Measurements from ENCODE around the gene IGF1.
"Not testable (repeated sequence)": the region's sequence is repeated elsewhere in the genome, so short reads cannot be mapped to it uniquely, and the experiment has no call there.

The IGF1 gene

DNA sequence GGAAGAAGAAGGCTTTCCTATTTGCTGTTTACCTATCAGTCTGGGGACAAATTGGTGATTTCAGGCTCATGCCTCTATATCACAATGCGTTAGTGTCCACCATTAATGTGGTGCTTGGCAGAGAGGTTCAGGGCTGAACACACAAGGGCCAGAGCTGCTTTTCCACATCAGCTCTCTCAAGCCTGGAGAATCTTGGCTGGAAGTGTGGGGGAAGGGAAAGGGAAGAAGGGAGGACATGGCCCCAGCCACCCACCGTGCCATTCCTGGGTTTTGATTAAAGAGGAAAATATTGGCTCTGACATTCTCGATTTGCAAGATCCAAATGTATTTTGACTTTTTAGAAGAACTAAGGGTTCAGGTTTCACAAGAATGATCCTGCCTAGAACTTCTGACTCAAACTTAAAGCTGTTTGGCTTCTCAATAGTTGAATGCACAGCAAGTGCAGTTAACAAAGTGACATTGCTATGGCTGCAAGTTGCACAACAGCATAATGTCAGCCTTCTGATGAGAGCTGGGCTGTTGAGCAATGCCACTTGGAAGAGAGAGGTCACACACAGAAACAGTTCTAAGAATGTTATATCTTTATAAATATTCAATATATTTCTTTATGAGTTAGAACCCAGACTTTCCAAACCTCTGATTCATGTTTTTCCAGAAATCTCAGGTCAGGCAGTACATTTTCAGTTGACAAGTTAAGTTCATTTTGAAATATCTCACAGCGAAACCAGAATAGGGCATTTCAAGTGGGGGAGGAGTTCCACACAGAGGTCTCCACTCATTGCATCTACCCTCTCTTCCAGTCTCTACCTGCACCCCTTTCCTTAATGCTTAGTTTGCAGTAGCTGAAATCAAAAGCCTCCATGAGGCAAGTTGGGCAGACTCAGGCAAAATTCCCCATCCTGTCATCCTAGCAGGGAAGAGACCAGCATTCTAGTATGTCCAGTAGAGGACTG lies 25.3 kb downstream of the IGF1 start:
- DNase-seq = no peak

DNA sequence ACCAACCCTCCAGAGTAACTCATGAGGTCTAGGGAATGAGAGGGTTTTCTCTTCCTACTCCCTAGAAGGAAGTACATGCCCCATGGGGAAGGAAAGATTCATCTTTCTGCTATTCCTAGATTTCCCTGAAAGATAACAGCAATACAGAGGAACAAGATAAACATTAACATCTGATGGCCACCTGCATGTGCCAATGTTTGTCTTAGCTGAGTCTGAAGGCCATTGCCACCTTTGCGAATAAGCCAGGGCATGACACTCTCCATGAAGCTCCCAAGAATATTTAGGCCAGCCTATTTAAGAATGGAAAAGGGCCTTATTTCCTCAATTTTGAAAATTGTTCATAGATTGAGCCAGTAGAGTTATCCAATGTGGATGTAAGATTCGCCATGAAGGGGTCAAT lies 26.0 kb downstream of the IGF1 start:
- no peak for DNase-seq

DNA sequence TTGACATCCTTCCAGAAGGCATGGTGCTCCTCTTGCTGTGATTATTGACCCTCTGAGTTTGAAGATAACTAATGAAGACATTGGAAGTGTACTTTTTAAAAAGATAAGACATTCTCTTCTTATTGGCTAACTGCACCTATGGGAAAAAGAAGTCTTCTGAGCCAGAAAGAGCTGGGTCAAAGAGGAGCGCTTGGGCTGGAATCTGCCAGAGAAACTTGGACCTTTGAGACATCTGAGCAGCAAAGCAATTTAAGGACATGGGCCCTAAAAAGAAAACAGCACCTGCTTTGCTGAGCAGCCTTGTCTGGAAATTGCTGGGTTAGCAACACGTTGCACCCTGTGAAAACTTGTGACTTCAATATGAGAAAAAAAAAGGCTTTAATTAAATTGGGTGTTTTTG lies 27.8 kb downstream of the IGF1 start:
- no peak for DNase-seq

DNA sequence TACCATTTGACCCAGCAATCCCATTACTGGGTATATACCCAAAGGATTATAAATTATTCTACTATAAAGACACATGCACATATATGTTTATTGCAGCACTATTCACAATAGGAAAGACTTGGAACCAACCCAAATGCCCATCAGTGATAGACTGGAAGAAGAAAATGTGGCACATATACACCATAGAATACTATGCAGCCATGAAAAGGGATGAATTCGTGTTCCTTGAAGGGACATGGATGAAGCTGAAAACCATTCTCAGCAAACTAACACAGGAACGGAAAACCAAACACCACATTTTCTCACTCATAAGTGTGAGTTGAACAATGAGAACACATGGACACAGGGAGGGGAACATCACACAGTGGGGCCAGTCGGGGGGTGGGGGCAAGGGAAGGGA lies 31.3 kb downstream of the IGF1 start:
- not testable (repeated sequence) for DNase-seq

DNA sequence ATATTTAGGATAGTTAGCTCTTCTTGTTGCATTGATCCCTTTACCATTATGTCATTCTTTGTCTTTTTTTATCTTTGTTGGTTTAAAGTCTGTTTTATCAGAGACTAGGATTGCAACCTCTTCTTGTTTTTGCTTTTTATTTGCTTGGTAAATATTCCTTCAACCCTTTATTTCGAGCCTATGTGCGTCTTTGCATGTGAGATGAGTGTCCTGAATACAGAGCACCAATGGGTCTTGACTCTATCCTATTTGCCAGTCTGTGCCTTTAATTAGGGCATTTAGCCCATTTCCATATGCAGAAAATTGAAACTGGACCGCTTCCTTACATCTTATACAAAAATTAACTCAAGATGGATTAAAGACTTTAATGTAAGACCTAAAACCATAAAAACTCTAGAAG lies 32.9 kb downstream of the IGF1 start:
- DNase-seq = not testable (repeated sequence)

DNA sequence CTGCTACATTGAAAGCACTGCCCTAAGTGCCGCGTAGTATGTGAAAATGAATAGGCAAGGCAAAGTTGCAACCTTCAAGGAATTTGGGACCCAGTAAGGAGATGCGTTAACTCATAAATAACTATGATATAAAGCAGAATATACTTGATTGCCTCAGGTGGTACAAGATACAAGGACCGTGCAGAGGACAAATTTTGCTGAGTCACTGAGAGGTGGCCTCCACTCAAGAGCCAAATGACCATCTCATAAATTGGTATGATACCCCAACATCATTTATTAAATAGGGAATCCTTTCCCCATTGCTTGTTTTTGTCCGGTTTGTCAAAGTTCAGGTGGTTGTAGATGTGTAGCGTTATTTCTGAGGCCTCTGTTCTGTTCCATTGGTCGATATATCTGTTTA lies 35.7 kb downstream of the IGF1 start:
- DNase-seq = no peak

DNA sequence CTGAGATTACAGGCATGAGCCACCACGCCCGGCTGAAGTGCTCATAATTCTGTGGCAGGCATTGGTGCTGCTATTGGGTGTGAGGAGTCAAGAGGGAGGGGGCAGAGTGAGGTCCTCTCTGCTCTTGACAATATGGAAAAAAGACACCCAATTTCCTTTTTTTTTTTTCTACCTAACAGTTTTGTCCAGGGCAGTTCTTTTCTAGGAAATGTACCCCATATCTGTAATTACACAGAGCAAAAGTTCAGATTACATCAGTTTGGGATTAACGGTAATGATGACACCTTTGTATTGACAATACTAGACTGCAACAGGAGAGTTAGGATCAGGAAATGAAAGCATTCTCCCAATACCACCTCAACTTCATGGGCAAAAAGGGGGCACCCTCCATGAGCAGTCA lies 36.3 kb downstream of the IGF1 start:
- no peak for DNase-seq

DNA sequence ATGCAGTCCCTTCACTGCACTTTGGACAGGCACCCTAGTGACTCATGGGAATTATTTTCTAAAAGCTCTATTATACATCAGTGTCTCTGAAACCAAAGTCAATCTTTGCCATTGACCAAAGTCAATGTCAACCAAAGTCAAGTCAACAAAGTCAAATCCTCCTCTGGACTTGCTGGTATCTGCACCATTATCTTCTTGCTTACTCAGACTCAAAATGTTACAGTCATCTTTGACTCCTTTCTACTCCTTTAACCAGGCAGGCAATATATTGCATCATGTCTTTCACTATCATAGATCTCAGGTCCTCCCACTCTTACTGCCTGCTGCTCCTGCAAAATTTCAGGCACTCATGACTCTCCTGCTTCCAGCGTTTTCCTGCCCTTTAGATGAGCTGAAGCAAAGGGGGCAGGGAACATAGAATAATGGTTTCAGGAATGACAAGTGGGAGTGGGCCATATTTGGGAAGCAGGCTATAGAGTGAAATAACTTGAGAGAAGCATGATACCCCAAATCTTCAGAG lies 39.2 kb downstream of the IGF1 start:
- DNase-seq = no peak

DNA sequence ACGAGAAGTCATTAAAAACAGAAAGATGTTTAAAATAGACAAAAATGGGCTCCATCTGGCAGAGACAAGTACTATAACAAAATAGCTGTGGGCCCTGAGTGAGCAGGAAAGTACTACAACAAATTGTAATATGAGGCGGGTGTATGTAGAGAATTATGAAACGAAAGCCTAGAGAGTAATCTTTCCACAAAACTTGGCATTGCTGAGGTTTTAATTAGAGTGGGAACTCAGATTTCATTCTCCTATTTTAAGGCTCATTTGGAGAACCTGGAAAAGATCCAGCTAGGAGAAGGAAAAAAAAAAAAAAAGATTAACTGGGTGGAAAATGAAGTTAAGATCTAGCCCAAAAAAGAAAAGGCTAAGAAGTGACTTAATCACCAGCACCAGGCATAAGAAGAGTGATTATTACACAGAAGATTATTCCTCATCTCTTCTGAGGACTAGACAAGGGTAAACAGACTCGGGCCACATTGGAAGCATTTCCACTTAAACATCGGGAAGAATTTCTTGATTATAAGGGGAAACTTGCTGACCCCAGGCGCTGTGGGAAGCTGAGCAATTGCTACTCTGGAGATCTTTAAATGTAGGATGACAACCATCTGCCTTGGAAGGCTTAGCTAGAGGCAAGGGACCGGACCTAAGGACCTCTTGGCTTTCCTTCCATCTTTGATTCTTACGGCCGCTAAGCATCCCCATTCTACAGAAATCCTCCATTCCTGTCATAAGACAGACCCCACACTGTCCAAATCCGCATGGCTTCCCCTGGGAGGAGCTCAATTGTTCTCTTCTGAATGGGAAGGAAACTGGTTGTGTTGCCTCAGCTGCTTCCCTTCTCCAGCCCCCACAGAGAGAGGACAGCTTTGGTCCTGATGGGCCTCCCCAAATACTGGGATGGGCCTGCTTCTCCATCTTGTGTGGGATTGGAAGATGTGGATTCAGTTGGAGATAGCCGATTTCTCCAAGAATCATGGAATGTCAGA lies 40.6 kb downstream of the IGF1 start:
- no peak for DNase-seq

DNA sequence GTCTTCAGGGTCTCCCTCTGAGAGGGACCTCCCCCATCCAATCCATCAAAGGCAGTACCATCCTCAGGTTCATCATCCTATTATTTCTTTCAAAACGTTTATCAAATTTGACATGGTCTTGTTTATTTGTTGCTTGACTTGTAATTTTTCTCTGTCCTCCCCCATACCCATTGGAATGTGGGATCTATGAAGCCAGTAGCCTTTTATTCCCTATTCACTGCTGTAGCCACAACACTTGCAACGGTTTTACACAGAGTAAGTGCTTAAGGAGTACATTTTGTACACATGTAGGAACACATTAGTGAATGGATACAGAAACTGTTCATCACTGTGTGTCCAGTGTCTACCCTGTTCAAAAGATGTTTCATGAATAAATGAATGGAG lies 41.5 kb downstream of the IGF1 start:
- no peak for DNase-seq

DNA sequence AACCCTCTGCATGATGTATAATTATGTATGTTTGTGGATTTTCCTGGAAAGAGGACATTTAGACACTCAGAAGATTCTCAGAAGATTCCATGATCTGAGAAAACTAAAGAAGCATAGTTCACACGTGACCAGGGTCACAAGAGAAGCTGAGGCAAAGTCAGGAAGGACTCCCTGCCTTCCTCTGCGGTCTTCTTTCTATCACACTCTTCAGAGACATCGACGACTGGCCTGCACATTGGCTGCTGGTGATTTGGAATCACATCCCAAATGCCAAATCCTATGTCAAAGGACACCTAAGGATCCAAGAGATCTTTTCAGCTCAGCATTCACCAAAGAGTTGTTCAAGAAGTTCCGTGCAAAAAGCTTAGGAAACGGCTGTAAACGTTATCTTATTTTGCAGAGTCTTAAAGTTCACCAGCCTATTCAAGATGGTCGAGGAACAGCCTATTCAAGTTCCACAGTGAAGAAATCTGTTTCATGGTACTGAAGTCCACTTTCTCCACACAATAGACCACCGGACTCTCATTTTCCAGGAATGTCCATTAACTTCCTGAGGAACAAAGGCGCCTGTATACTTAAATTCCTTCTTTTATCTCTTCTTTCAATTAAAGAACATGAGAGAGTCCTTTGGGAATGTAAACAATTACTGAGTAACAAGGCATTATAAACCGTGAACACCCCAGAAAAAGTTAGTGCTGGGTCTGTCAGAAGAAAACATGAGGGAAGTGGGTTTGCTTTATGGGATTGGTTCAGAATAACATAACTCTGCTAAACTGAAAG lies 42.1 kb downstream of the IGF1 start:
- DNase-seq = no peak

DNA sequence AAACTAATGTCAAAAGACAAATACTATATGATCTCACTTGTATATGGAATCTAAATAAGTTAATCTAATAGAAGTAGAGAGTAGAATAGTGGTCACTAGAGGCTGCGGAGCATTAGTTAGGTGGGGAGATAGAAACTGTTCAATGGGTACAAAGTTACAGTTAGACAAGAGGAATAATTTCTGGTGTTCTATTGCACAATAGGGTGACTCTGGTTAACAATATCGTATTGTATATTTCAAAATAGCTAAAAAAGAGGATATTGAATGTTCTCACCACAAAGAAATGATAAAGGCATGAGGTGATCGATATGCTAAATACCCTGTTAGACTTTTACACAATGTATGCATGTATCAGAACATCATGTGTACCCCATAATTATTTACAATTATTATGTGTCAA lies 42.9 kb downstream of the IGF1 start:
- DNase-seq = no peak

DNA sequence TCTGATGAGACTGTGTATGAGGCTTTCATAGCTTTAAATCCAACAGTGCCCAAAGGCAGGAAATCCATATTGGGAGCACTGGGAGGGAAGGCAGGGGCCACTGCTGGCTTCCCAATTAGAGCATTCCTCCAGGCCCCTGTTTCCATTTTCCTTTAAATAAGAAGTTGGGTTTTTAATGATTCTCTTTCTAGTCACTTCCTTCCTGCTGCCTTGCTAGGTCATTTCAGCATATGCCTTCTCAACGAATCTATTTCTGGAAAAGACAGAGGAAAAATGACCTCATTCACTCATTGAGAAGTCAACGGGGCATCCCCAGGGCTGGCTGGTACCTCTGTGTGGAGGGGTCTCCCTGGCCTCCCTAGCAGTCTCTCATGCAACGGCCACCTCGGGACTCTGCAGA lies 43.5 kb downstream of the IGF1 start:
- DNase-seq = no peak

DNA sequence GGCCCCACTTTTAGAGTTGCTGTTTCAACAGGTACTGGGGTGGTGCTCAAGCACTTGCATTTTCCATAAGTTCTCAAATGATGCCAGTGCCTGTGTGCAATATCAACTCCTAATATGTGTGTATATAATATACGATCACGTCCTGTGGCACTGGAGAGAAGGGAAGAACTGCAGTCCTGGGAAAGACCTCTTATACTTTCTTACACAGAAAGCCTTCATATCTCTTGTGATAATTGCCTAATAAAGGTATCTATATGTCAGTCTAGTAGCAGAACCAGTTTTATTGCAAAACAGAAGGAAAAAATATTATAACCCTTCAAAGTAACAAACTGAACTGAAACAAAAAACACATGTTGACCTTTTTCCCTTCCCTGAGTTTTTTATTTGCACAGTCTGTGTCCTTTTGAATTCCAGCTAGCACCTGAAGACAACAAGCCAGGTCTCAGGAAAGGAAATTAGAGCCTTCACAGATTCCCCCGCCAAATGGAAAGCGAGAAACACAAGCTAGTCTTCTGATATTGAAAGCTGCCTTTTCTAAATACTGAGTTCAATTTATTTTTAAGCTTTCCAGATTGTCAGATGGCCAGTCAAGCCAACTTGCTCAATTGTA lies 44.4 kb downstream of the IGF1 start:
- no peak for DNase-seq

DNA sequence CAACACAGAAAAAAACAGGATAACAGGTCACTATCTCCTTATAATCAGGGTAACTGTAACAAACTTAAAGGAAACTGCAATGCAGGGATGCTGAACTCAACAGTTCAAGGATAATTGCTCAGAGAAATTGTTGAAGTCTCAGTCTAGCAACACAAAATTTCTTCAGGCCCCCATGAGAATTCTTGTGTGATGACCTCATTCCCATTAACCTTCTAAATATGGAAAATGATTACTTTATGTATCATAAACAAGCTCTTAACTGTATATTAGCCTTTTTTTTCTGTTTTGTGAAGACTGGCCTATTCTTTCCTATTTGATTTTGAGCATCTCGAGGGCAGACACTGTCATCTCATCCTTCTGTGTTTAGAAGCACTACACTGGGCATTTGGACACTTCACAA lies 47.1 kb downstream of the IGF1 start:
- no peak for DNase-seq

DNA sequence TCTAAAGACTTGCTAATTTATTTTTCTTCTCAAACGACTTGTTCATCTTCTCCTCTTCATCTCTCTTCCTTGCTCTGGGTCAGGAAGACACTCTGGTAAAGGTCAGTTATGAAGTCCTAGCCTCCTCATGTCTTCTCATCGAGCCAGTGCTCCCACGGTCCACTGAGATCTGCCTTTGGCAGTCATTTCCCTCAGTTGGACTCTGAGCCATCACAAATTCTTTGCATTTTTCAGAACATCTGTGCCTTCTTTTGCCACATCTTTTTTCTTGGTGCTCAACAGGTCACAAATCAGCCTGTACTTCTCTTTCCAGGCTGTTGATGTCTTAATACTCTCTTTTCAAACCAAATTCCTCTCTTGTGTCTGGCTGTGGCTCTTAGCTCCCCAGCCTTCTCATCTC lies 49.7 kb downstream of the IGF1 start:
- DNase-seq = no peak

DNA sequence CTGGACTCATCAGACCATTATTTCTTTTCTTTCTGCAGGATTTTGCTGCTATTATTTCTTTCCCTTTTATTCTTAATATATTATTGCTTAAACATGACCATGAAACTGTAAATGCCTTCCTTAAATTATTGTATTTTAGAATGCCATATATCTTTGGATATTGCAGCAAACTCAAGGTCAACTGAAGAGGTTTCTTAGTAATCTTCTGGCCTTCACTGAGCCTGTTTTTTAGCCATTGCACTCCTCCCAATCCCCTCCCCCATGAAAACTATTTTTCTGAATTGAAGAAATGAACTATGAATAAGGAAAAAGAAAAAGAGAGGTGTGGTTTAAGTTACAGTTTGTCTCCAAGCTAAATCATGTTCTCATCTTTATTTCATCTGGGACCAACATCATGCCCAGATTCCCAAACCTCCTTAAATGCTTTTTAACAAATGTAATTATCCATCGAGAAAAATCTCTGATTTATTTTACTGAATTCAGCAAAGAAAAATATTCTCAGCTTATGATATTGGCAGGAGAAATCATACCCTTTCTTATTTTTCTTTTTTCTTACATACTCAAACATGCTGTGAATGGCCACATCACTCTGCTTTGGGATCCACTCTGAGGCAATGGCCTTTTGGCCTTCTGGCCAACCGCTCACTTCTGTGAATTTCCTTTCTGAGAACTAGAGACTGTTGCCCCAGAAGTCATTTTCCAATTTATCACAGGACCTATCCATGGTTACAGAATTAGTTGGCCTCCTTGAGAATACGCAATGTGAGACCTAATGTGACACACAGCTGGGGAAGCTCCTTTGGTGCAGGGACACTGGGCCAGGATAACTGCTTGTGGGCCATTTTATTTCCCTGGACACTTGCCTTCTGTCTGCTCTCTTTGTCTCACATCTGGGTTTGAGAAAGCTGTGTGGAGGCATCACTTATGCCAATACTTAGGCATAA lies 50.9 kb downstream of the IGF1 start:
- DNase-seq = no peak

DNA sequence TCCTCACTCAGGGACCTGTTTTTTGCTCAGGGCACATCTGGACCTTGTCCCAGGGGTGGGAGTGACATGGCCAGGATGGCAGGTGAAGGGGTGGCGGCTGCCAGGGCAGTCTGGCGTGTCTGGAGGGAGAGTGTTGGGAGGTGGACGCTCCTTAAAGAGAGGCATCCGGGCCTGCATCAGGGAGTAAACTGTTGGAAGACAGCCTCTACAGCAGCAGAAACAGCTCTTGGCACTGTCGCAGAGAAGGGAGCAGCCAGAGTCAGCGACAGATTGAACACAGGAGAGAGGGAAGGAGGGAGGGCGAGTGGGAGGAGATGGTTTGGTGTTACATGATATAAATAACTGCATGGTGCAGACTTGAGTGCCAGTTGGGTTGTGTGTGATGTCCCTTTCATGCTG lies 52.8 kb downstream of the IGF1 start:
- no peak for DNase-seq

DNA sequence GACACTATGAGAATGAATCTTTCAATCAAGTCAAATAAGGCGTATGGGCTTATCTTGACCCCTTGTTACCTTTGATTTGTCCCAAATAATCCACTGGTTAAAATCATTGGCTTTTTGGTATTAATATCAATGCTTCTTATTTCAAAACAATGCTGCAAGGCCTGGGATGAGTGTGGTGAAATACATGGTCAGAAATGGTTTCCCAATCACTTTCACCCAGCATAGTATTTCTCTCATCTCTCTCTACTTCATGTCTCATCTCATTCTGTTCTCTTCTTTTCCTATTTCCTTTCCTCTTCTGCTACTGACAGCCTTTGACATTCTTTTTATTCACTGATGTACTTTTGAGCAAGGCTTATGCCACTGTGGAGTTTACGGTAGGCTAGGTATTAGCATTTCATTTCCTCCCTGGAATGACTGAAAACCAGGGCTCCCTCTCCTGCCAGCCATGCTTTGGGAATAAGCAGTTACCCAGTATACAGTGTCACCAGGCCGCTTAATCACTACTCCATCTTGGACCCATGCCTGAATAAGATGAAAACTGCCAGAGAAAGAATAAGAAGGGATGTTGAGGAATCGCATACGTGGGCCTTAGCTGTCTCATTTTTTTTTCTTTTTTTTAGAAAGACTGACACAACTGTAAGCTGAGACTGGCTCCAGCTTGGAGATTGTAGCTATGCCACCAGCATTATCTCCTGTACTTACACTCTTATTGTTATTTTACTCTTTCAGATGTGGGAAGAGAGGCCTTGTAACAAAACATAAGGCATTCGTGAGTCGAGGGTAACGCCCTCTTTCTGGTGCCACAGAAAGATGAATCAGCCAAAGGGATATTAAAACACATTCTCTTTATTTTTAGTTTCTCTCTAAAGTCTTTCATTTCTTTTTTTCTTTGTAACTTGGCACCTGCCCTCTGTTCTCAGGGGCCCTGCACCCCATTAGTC lies 53.5 kb downstream of the IGF1 start:
- no peak for DNase-seq
